Breast epithelium (tissue), 3 donors: ENCODE results near the gene PSMA8.

Experiments
- CTCF ChIP-seq, 3 donors: fragments of 450-650 bp; IDR thresholded peaks; one replicate each; pipeline ENCODE4 v1.5.1; 2016 to 2017; ENCODE audit warnings: antibody characterized with exemption in 3 of 3, mild to moderate bottlenecking in 3 of 3, moderate library complexity in 3 of 3
- POLR2A ChIP-seq: fragments of 450-650 bp; IDR thresholded peaks from one replicate; pipeline ENCODE4 v1.6.1; 2016; ENCODE audit warnings: antibody characterized with exemption, mild to moderate bottlenecking, moderate library complexity
- POLR2AphosphoS5 ChIP-seq, 3 donors: sonication (generic); formaldehyde crosslinking; IDR thresholded peaks; one replicate each; pipeline ENCODE4 v1.6.1; 2017; ENCODE audit warnings: antibody characterized with exemption in 3 of 3

GRCh38 chr18:26157326-26157725, 23.7 kb downstream of the PSMA8 start:
- TF ChIP-seq CTCF (IDR thresholded peaks at IDR 0.05) (no peak), POLR2A (no peak), POLR2AphosphoS5 (IDR thresholded peaks at IDR 0.05) (no peak)
